GM15510 (cell line): Measurements from ENCODE around the gene ACOT12.

ENCODE experiments used
- POLR2A ChIP-seq: IDR thresholded peaks from 3 replicates; pipeline ENCODE4 v1.6.1; 2011; ENCODE audit warnings: borderline replicate concordance; ENCODE audit not compliant: insufficient read length; ENCODE audit errors: extremely low read depth

The ACOT12 gene

GRCh38 chr5:81363093-81363871 lies 30.7 kb downstream of the ACOT12 start:
- no peak for TF ChIP-seq POLR2A

GRCh38 chr5:81361600-81361999 lies 32.3 kb downstream of the ACOT12 start:
- no peak for TF ChIP-seq POLR2A

- TF ChIP-seq POLR2A, result no peak
These were observed 33.3 kb downstream of the ACOT12 start for GRCh38 chr5:81360640-81361039.

GRCh38 chr5:81359881-81360280 lies 34.1 kb downstream of the ACOT12 start:
- TF ChIP-seq POLR2A, result no peak

- TF ChIP-seq POLR2A, result no peak
These were observed 34.8 kb downstream of the ACOT12 start for GRCh38 chr5:81359108-81359507.

- no peak for TF ChIP-seq POLR2A
These were observed 38.4 kb downstream of the ACOT12 start for GRCh38 chr5:81355291-81356251.

- no peak for TF ChIP-seq POLR2A
These were observed 39.8 kb downstream of the ACOT12 start for GRCh38 chr5:81354093-81354492.

GRCh38 chr5:81353189-81353588 lies 40.7 kb downstream of the ACOT12 start:
- no peak for TF ChIP-seq POLR2A

GRCh38 chr5:81350507-81350906 lies 43.4 kb downstream of the ACOT12 start:
- no peak for TF ChIP-seq POLR2A

- no peak for TF ChIP-seq POLR2A
These were observed 44.8 kb downstream of the ACOT12 start for GRCh38 chr5:81349161-81349560.

GRCh38 chr5:81345411-81346003 lies 48.4 kb downstream of the ACOT12 start:
- no peak for TF ChIP-seq POLR2A

GRCh38 chr5:81344736-81345135 lies 49.2 kb downstream of the ACOT12 start:
- TF ChIP-seq POLR2A, result no peak

- no peak for TF ChIP-seq POLR2A
These were observed 56.1 kb downstream of the ACOT12 start for GRCh38 chr5:81337803-81338202.

GRCh38 chr5:81336556-81336955 lies 57.4 kb downstream of the ACOT12 start:
- TF ChIP-seq POLR2A, result no peak

GRCh38 chr5:81335946-81336345 lies 58.0 kb downstream of the ACOT12 start:
- no peak for TF ChIP-seq POLR2A

- TF ChIP-seq POLR2A, result no peak
These were observed 59.5 kb downstream of the ACOT12 start for GRCh38 chr5:81334304-81335061.
